Activated T-cell treated with anti-CD3 and anti-CD28 coated beads for 48 hours (primary cell): Measurements from ENCODE around the gene PIAS2.
"Not testable (repeated sequence)": the region's sequence is repeated elsewhere in the genome, so short reads cannot be mapped to it uniquely, and the experiment has no call there.

Source experiments
- DNase-seq: peaks from one replicate; pipeline ENCODE4 v3.0.0-alpha.2; 2020; ENCODE audit warnings: low read depth

PIAS2 gene

DNA sequence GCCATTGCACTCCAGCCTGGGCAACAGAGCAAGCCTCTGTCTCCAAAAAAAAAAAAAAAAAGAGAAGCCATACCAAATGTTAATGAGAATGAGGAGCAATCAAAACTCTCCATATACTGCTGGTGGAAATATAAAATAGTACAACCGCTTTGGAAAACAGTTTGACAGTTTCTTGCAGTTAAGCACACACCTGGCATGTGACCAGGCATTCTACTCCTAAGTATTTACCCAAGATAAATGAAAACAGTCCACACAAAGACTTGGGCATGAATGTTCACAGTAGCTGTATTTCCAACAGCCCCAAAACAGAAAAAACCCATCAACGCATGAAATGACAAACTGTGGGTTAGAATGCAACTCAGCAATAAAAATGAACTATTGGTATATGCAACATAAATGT is 84.5 kb downstream of the PIAS2 start:
- no peak for DNase-seq

DNA sequence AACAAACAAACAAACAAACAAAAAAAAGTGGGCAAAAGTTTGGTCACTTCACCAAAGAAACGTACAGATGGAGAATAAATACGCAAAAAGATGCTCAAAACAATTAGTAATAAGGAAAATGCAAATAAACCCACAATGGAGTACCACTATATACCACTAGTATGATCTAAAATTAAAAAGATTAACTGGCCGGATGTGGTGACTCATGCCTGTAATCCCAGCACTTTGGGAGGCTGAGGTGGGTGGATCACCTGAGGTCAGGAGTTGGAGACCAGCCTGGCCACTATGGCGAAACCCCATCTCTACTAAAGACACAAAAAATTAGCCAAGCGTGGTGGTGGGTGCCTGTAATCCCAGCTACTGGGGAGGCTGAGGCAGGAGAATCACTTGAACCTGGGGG is 84.9 kb downstream of the PIAS2 start:
- DNase-seq, result not testable (repeated sequence)

DNA sequence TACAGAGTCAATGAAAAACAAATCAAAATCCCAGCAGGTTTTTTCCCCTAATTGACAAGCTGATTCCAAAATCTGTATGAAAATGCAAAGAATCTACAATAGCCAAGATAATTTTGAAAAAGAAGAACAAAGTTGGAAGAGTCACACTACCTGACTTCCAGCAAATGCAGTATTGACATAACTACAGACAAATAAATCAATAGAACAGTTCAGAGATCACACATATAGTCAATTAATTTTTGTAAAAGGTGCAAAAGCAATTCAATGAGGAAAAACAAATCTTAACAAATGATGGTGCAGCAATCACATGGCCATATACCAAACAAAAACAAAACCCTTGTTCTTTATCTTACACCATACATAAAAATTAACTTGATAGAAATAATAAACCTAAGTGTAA is 85.9 kb downstream of the PIAS2 start:
- no peak for DNase-seq

DNA sequence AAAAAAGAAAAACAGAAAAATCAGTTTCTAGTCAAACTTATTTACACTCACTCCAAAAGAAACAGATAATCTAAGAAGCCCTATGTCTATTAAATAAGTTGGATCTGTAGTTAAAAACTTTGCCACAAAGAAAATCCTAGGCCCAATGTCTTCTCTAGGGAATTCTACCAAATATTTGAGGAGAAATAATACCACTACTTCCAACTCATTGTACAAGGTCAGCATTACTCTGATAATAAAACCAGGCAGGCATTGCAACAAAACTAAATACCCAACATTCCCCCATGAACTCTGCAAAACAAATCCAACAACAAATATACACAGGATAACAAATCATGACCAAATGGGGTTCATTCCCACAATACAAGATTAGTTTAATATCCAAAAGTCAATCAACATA is 86.7 kb downstream of the PIAS2 start:
- no peak for DNase-seq

DNA sequence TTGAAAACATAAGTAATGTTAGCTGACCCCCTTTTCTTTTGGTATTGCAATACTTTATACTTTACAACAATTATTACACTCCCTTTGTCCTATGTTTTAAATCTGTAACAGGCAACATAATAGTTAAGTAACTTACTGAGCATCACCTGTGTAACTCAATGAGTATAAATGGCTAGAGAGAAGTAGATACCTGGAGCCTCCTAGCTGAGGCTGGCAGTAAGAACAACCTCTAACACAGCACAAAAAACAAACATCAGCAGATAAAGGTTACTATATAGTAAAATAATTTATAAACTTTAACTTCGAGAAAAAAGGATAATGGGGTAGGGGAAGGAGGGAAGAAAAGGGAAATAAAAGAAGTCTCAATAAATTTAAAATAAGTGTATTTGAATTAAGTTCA is 87.4 kb downstream of the PIAS2 start:
- DNase-seq, result no peak

DNA sequence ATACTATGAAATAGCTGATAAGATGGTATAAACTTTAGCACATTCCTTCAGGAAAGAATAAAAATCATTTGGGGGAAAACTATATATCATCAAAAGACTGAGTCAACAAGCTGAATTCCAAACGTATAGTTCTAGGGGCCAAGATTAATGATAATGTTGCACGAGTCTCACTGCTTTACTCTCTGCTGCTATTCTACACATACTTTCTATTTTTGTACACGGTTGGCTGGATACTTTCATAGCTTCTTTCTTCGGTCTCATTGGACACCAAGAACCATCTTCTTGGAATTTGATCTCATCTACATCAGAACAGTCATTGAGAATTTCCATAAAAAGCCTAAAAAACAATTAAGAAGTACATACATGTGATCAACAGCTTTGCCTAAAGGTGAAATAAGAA is 87.8 kb downstream of the PIAS2 start:
- no peak for DNase-seq

DNA sequence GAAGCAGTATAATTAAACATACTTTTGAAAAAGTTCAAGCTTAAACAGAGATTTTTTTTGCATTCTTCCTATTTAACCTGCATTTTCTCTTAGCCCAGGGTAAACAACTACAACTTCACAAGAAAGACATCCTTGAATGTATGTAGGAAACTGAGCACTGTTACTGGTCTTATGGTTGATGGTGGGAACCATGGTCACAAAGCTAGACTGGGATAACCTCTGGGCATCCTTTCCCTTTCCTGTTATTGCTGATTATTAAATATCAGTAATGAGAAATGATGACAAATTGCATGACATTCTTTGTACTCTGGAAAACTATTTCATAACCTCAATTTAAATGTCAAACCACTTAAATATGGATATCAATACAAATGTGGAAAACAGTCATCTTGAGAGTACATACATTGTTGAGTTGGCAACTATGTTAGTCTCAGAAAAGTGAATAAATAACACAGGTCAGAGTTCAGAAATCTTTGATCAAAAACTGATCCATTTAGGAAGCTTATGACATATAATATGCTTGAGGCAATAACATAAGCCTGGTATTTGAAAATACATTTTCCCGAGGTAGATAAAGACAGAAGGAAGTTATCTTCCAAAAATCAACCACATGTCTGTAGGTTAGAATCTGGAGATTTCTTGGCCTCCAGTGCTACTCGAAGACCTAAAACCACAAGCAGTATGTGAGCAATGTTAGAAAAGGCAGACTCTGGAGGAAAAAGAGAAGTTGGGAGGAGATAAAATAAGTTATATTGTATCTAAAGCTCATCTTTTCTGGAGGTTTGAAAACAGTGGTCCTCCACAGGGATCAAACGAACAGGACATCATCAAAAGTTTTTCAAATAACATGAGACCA is 95.2 kb downstream of the PIAS2 start:
- DNase-seq, result no peak

DNA sequence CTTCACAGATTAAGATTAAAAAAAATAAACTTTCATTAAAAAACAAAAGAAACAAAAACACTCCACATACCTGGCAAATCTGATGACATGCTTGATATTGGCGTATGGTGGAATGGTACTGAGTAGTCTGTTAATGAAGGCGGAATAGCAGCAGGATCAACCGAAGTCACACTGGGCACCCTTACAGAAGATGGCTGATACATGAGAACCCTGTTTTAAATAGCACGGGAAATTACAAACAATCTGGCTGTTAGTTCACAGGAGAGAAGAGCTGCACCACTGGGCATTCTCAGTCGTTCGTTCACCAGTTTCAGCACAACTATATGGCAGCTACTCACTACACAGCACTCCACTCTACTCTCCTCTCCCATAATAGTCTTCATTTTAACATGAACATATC is 96.4 kb downstream of the PIAS2 start:
- DNase-seq, result no peak

DNA sequence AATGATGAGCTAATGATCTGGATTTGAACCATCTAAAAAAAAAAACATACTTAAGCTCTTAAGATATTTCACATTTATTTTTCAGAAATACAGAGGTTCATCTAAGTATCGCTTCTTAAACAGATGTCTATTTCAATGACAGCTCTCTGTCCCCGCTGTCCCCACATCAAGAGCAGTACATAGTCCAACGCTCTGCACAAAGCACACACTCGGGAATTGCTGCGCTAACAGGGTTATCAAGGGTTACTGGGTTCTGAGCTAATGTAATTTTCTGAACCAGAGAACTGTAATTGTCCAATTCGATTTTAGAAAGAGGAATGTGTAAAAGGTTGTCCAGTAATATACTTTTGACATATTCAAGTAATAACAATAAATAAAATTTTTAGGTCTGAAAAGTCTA is 101.6 kb downstream of the PIAS2 start:
- no peak for DNase-seq

DNA sequence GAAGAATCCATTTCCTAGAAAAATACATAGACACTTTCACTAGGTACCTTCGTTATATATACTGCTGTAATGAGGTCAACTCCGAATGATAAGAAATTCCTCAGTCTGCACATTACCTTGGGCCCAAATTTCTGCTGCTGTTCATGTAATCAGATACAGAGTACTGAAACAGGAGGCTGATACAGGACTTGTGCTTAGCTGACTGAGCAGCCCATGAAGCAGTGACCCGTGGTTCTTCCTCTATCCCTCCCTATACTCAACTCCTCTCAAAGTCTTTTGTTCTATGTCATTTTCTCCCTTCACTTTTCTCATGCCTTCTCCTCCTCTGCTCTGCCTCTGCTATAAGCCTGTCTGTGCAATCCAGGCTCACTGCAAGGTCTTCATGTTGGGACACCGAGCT is 102.9 kb downstream of the PIAS2 start:
- DNase-seq, result no peak

DNA sequence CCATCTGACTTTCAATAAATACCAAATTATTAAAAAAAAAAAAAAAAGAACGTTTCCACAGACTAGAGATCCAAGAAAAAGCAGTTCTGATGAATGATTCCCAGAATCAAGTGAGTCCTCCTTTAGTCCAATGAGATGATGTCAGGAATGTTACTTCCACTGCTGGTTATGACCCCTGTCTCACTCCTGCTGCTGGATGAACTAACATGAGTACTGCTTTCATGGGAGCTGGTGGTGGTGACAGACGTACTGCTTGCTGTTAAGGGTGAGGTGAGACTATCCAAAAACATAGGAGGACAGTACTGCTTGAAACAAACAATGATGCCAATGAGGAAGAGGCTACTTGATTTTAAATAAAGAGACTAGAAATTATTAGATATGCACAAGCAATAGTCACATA is 105.0 kb downstream of the PIAS2 start:
- DNase-seq, result no peak

DNA sequence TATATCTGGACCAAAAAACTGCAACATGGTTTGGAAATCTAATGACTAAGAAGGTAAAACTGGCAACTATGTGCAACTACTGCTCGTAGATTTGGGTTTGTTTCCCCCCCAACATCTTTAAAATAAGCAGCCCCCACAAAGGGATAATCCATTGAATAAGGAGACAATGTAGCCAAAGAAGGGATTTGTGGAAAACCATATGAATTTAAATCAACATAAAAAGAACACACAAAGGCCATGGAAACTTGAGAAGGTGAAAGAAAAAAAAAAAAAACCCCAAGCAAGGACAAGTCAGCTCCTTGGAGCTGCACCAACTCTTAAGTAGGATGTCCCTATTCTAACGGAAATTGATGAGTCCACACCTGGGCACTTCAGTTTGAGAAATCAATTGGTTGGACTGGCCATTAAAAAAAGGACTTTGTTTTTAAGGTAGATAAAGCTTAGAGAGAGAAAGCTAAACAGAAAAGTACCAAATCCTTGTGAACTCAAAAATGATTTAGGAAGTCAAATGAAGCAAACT is 106.8 kb downstream of the PIAS2 start:
- DNase-seq, result no peak

DNA sequence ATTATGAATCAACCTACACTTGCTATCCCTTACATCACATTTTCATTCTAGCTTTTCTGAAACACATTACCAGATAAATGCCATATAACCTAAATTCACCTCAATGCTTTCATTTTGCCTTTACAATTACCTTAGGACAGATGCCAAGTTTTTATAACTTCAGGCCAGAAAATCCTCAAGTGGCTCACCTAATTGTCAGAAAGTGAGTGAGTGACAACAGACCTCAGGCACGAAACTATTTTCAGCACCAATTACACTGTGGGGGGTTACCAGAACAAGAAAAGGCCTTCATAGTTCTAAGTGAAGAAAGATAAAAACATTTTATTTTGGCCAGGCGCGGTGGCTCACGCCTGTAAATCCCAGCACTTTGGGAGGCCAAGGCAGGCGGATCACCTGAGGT is 108.2 kb downstream of the PIAS2 start:
- DNase-seq, result no peak

DNA sequence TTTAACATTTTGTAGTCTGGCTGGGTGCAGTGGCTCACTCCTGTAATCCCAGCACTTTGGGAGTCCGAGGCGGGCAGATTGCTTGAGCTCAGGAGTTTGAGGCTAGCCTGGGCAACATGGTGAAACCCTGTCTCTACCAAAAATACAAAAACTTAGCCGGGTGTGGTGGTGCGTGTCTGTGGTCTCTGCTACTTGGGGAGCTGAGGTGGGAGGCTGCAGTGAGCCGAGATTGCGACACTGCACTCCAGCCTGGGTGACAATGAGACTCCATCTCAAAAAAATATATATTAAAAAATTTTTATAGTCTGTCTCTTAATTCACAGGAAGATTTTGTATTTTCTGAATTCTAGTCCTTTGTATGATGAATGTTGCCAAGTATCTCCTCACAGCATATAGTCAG is 121.4 kb downstream of the PIAS2 start:
- DNase-seq, result not testable (repeated sequence)

DNA sequence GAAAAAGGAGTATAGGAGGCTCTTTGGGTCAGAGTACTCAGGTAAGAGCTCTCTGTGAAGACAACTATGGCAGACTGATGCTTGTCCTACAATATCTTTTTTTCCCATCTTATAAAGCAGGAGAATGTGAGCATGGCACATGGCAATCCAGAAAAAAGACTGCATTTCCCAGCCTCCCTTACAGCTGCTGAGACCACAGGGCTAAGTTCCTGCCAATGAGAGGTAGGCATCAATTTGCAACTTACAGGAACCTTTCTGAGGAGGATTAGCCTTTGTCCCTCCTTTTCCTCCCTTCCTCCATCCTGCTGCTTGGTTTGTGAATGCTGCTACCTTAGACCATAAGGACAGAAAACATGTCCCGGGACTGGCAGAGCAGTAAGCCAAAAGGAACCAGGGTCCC is 122.7 kb downstream of the PIAS2 start:
- no peak for DNase-seq

DNA sequence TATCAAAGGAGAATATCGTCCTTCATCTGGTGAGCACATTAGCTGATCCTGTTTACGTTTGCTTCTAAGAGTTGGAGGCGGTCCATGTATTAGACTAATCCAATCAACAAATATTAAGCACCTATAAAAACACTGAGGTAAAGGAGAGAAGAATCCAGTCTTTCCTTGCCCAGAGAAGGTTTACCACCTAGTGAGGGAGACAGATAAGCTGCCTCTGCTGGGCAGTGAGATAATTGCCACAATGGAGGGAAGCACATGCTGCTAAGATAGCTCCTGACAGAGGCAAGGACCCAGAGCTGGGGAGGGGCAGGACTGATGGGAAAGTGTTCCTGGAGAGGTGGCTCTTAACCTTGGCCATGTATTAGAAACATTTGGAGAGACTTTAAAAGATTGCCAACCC is 123.7 kb downstream of the PIAS2 start:
- DNase-seq, result no peak

DNA sequence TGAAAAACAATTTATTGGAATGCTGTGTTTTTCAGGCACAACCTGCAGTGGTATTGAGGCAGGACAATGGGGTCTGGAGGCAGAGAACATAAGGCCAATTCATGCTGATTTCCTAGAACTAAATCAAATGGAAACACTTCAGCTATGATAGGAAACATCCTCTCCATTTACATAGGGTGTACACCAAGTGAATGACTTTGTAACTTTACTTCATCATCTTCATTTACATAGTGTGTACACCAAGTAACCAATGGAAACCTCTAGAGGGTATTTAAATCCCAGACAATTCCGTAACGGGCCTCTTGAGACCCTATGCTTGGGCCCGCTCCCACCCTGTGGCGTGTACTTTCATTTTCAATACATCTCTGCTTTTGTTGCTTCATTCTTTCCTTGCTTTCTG is 128.2 kb downstream of the PIAS2 start:
- DNase-seq, result no peak

DNA sequence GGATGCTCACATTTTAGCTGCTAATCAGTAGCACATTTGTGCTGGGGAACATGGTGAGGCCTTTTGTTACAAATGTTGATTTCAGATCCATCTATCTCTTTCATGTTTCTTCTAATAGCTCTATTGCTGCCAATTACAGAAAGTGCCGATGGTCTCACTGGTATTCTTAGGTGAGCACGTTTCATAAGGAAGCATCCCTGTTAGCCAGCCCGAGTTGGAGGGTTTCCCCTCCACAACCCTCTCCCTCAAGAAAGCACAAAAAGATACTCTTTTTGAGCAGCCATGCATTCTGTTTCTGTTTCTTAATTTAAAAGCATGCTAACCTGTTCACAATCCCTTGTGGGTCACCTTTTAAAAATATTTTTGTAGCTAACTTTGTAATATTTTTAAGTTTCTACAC is 129.6 kb downstream of the PIAS2 start:
- no peak for DNase-seq

DNA sequence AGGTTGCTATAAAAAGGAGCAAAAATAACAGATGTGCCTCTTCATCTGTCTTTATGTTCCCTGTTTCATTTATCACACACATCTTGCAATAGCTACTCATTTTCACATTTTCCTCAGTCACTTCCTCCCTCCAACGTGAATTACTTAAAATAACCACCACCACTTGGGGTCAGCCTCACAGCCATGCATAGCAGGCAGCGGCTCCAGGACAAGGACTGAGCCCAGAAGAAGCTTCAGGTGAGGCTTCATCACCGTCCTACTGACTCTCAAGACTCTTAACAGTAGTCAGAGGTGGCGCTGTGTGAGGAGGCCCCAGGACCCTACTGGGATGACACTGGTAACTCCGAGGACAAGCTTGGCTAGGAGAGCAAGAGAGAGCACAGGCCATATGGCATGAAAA is 144.9 kb downstream of the PIAS2 start:
- no peak for DNase-seq

DNA sequence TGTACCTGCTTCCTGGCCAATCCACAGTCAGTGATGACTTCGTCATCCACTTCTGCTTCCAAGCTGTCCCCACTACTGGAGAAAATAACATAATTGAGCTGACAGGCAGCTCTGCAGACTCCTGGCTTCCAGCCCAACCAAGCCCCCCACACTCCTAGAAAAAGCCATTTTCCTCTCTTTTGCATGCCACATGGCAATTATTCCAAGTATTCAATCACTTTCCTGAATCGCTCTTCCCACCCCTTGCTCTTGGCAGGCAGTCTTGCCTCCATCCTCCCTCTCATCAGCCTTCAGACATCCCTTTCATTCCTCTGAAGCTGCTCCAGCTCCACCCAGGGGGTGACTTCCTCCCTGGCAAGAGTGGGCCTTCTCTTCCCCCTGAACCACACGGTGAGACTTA is 146.2 kb downstream of the PIAS2 start:
- DNase-seq, result no peak

DNA sequence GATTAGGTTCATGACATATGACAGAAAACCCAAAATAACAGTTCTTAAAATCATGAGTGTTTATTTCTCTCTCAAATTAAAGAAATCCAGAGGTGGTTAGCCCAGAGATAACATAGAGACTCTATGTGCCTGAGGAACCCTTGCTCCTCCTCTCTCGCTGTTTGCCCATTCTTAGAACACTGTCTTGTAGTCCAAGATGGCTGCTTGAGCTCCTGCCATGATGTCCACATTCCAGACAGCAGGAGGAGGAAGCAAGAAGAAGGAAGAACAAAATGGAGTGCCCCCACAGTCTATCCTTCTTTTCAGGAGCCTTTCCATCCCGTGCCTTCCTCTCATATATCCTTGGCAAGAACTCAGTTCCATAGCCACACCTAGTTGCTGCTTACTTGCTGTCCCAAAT is 146.6 kb downstream of the PIAS2 start:
- no peak for DNase-seq

DNA sequence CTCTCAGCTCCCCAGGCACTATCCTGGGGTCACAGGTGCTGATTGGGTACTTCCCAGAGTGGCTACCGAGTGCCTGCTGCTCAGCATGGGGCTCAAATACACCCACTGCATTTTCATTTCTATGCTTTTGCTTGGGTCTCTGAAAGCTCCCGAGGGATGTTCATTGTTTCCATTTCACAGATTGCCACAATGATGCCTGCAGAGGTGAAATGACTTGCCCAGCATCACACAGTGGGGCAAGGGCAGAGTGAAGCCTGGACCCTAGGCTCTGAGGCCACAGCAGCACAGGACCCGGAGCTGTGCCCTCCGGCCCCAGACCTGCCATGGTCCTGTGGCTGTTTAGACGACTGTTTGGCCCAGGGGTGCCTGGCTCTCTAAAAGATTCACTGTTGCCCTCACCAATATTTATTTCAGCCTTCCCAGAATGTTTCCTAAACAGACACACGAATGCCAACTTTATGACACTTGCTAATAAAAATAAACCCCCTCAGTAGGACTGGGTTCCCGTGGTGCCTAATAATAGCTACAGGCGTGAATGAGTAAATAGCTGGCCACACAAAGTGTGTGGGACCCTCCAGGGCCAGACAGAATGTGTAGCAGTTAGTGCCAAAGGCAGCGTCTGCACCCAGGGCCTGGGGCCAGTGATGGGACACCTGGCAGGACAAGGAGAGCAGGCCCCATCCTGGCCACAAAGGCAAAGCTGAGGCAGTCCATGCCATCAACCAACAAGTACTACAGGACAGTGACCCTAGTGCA is 149.0 kb downstream of the PIAS2 start:
- DNase-seq, result no peak

DNA sequence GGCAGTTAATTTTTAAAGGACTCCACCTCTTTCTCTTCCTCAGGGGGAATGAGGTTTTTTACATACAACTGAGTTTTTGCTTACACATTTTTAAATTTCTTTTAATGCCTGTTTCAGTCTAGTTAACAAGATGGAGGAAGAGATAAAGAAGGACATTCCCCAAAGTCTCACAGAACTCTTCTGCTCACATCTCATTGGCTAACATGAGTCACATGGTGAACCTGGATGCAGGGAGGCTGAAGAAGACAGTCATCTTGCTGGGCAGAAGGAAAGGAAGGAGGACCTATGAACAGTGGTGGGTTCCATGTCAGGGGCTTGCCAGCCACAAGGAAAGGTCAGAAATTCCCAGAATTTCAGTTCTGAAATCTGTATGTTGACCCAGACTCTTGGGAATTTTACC is 150.1 kb downstream of the PIAS2 start:
- DNase-seq, result no peak
